ENCODE measurements around the gene TLDC2. TPM values are rescaled to one million over a fixed set of nuclear protein-coding genes. Genes with fewer than 3 reads are reported as not detected.

The TLDC2 gene
- total RNA-seq, 4 donors from 2014 or later = 0.27 to 3.7 (median 0.27) TPM; not detected in 1

DNA sequence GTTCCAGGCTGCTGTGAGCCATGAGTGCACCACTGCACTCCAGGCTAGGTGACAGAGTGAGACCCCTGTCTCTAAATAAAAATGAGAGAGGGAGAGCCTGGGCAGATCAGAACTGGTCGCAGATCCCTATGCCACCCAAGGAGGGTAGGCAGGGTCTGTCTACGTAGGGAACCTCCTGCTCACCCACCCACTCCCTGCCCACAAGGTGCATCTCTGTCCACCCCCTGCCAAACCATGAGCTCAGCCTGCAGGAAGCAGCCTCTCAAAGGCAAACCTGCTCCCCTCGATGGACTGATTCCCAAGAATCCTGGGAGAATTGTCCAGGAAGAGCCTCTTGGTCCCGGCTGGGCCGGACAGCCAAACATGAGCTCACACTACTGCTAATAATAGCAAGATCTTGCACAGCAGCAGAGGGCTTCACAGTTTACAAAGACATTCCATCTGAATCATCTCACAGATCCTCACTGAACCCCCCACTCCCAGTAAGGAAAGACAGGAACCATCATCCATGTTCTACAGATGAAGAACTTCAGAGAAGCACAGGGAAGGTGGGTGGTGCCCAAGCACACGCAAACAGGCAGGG lies 27.8 kb upstream of the TLDC2 start:
- TF ChIP-seq POLR2A (IDR thresholded peaks at IDR 0.05) (no peak), POLR2AphosphoS5 (IDR thresholded peaks at IDR 0.05) (peak; percentile 74), EP300 (IDR thresholded peaks at IDR 0.05) (no peak)
- Histone ChIP-seq H3K27me3 (no peaks in the 10 kb centered on the region), H3K4me1 (peaks cover 10 to 91% (median 44%) of the 10 kb centered on the region in 3 donors), H3K4me3 (no peak overlapping the region), H3K9me3 (no peaks in the 10 kb centered on the region), H3K27ac (peak overlapping the region; percentile 91 to 97 (median 94)), H3K36me3 (no peaks in the 10 kb centered on the region)
- WGBS, 2 donors (ENCODE audit: low coverage in 1 of 2) = 30 to 43% methylated on average over 2 to 5 of the region's 6 CpGs
- ATAC-seq = peak; percentile 65

DNA sequence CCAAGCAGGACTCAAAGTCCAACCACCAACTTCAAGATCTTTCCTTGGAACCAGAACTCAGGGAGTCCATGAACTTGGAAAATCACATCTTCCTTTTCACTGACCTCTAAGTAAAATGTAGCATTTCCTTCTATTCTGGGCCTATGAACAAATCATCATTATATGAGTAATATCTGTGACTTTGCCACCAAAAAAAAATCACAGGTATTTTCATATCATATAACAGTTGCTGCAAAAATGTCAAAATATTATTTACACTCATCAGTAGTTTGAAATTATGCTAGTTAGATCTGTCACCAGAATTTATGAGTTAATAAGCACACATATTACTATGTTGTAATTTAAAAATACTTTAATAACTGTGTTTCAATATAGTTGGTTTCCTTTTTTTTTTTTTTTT lies 27.3 kb upstream of the TLDC2 start:
- no peaks in the 10 kb centered on the region for H3K36me3 ChIP-seq
- no peak for ATAC-seq
- H3K27me3 ChIP-seq = no peaks in the 10 kb centered on the region
- H3K4me1 ChIP-seq = peaks cover 10 to 91% (median 39%) of the 10 kb centered on the region in 3 donors
- peak overlapping the region; percentile 91 to 97 (median 94) for H3K27ac ChIP-seq
- TF ChIP-seq, protein P1, sequence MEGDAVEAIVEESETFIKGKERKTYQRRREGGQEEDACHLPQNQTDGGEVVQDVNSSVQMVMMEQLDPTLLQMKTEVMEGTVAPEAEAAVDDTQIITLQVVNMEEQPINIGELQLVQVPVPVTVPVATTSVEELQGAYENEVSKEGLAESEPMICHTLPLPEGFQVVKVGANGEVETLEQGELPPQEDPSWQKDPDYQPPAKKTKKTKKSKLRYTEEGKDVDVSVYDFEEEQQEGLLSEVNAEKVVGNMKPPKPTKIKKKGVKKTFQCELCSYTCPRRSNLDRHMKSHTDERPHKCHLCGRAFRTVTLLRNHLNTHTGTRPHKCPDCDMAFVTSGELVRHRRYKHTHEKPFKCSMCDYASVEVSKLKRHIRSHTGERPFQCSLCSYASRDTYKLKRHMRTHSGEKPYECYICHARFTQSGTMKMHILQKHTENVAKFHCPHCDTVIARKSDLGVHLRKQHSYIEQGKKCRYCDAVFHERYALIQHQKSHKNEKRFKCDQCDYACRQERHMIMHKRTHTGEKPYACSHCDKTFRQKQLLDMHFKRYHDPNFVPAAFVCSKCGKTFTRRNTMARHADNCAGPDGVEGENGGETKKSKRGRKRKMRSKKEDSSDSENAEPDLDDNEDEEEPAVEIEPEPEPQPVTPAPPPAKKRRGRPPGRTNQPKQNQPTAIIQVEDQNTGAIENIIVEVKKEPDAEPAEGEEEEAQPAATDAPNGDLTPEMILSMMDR (IDR thresholded peaks at IDR 0.05) = no peak
- TF ChIP-seq POLR2A (IDR thresholded peaks at IDR 0.05) (no peak), EP300 (IDR thresholded peaks at IDR 0.05) (no peak), POLR2AphosphoS5 (IDR thresholded peaks at IDR 0.05) (no peak)
- no peaks in the 10 kb centered on the region for H3K9me3 ChIP-seq
- no peak overlapping the region for H3K4me3 ChIP-seq

DNA sequence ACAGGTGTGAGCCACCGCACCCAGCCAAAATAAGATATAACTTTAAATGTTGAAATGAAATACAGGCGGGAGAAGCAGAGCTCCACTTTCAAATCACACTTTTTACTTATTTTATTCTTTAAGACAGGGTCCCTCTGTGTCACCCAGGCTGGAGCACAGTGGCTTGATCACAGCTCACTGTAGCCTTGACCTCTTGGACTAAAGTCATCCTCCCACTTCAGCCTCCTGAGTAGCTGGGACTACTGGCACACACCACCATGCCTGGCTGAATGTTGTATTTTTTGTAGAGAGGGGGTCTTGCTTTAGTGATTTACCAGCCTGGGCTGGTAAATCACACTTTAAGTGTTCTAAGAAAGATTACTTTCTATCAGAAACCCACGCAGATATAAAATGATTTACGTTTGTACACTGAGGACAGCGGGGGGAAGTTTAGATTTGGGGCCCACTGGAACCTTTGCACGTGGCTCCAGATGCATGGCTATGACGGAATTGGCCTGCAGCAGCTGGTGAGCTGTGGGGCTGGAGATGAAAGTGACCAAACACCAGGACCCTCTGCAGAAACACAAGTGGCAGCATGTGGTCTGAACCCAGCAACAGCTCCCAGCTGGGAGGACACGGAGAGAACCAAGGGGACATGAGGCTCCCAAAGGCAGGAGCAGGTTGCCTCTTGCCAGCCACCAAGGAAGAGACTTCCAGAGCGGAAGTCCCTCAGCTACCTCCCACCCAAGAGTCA lies 26.4 kb upstream of the TLDC2 start:
- H3K27ac ChIP-seq = peak overlapping the region; percentile 37 to 96 (median 91)
- no peaks in the 10 kb centered on the region for H3K27me3 ChIP-seq
- WGBS, 2 donors (ENCODE audit: low coverage in 1 of 2) = 55 to 65% methylated on average over 6 to 7 of the region's 9 CpGs
- H3K9me3 ChIP-seq = no peaks in the 10 kb centered on the region
- TF ChIP-seq POLR2A (IDR thresholded peaks at IDR 0.05) = no peak
- no peak for TF ChIP-seq POLR2AphosphoS5 (IDR thresholded peaks at IDR 0.05)
- TF ChIP-seq, protein P1 (IDR thresholded peaks at IDR 0.05) = no peak
- TF ChIP-seq EP300 (IDR thresholded peaks at IDR 0.05) = no peak
- no peak for ATAC-seq
- no peaks in the 10 kb centered on the region for H3K36me3 ChIP-seq
- H3K4me3 ChIP-seq = no peak overlapping the region
- H3K4me1 ChIP-seq = peaks cover 10 to 91% (median 46%) of the 10 kb centered on the region in 3 donors

DNA sequence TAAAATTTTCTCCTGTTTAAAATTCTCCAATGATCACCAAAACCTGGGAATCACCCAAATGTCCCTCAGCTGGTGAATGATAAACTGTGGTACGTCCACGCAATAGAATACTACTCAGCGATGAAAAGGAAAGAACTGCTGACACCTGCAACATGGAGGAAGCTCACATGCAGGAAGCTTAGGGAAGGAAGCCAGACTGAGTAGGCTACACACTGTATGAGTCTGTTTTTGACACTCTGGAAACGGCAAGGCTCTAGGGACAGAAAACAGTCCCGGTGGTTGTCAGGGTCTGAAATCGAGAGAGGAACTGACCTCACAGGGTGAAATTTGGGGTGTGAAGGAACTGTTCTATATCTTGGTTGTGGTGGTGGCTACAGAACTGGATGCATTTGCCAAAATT lies 25.2 kb upstream of the TLDC2 start:
- WGBS, 2 donors (ENCODE audit: low coverage in 1 of 2) = 66 to 80% methylated on average over 4 to 5 of the region's 6 CpGs
- TF ChIP-seq POLR2A (IDR thresholded peaks at IDR 0.05) (no peak), POLR2AphosphoS5 (IDR thresholded peaks at IDR 0.05) (no peak), EP300 (IDR thresholded peaks at IDR 0.05) (no peak)
- TF ChIP-seq, protein P1 (IDR thresholded peaks at IDR 0.05) = no peak
- Histone ChIP-seq H3K9me3 (no peaks in the 10 kb centered on the region), H3K36me3 (no peaks in the 10 kb centered on the region), H3K4me1 (peaks cover 17 to 91% (median 52%) of the 10 kb centered on the region in 3 donors), H3K27me3 (no peaks in the 10 kb centered on the region), H3K4me3 (no peak overlapping the region), H3K27ac (peak overlapping the region in 3 of 4 donors; percentile 58 to 96 (median 91))
- no peak for ATAC-seq

DNA sequence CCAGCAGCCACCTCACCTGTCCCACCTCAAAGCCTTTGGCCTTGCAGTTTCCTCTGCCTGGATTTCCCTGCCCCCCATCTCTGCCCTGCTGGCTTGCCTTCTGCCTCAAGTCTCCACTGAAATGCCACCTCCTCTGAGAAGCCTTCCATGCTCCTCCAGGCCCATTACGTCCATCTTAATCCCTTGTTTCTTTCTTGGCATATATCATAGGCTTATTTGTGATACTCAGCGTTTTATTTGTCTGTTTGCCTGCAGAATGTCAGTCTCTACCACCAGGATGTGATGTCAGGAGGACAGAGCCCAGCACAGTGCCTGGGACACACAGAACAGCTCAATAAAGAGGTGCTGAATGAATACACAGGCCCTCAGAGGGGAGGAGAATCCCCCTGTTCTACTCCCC lies 24.4 kb upstream of the TLDC2 start:
- no peak for ATAC-seq
- Histone ChIP-seq H3K4me3 (peak overlapping the region in 1 of 2 donors; percentile 31), H3K4me1 (peaks cover 23 to 91% (median 56%) of the 10 kb centered on the region in 3 donors), H3K36me3 (no peaks in the 10 kb centered on the region), H3K27me3 (no peaks in the 10 kb centered on the region), H3K27ac (peak overlapping the region; percentile 68 to 96 (median 90)), H3K9me3 (no peaks in the 10 kb centered on the region)
- TF ChIP-seq EP300 (IDR thresholded peaks at IDR 0.05) = no peak
- no peak for TF ChIP-seq POLR2AphosphoS5 (IDR thresholded peaks at IDR 0.05)
- TF ChIP-seq POLR2A (IDR thresholded peaks at IDR 0.05) = no peak
- TF ChIP-seq, protein P1 (IDR thresholded peaks at IDR 0.05) = no peak
- 37 to 62% methylated on average over 2 of the region's 2 CpGs for WGBS, 2 donors (ENCODE audit: low coverage in 1 of 2)
